Brain microvascular endothelial cell (primary cell): ENCODE data around the gene F10.

Experiments used
- DNase-seq: peaks from one replicate; pipeline ENCODE4 v3.0.0-alpha.2; 2020
- H3K27ac ChIP-seq: fragments of 250-450 bp; sonication (Bioruptor Pico); 2 replicates; pipeline ENCODE4 v1.5.1; 2020; ENCODE audit warnings: mild to moderate bottlenecking, moderate library complexity
- H3K27me3 ChIP-seq: fragments of 250-450 bp; sonication (Bioruptor Pico); replicated peaks from 2 replicates; pipeline ENCODE4 v1.5.1; 2020; ENCODE audit warnings: mild to moderate bottlenecking
- H3K36me3 ChIP-seq: fragments of 250-450 bp; sonication (Bioruptor Pico); replicated peaks from 2 replicates; pipeline ENCODE4 v1.5.1; 2020; ENCODE audit warnings: mild to moderate bottlenecking
- H3K4me3 ChIP-seq: 2 replicates; pipeline ENCODE4 v1.5.1; 2011; ENCODE audit warnings: low read depth, mild to moderate bottlenecking, control low read depth, low read length, moderate library complexity
- CTCF ChIP-seq: IDR thresholded peaks from 2 replicates; pipeline ENCODE4 v1.5.1; 2011; ENCODE audit warnings: low read depth, mild to moderate bottlenecking, moderate library complexity, low read length, control low read depth, inconsistent platforms; ENCODE audit errors: missing control alignments
- in situ Hi-C: cut with HindIII; loops from 2 replicates; pipeline ENCODE4 v1.10.0; 2017; ENCODE audit warnings: low sequenced_read_pairs, low pct_ligation_motif_present

The F10 gene

GRCh38 chr13:113080901-113081521, 41.6 kb upstream of the F10 start:
- Histone ChIP-seq H3K36me3 (no peaks in the 10 kb centered on the region), H3K27me3 (no peaks in the 10 kb centered on the region), H3K4me3 (no peak overlapping the region), H3K27ac (no peak overlapping the region)
- TF ChIP-seq CTCF, result no peak
- DNase-seq, result no peak
- in situ Hi-C loops, result no loop called here

- Histone ChIP-seq H3K27ac (no peak overlapping the region), H3K36me3 (no peaks in the 10 kb centered on the region), H3K27me3 (no peaks in the 10 kb centered on the region), H3K4me3 (no peak overlapping the region)
- in situ Hi-C loops, result no loop called here
- no peak for DNase-seq
- no peak for TF ChIP-seq CTCF
Measured at GRCh38 chr13:113082198-113083021, 40.2 kb upstream of the F10 start.

DNA sequence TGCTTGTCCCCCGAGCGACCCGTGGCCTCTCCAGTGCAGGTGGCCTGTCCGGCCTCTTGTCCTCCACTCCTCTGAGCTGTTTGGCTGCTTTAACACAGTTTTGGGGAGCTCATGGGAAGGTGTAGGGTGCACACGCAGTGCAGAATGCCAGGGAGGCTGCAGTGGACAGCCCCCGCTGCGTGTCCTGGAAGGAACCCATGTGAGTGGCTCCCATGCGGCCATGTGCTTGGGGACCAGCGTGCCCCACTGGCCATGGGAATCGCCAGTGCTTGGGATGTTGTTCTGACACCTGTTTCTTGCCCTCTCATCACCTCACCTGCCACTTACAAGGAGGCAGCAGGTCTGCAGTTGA, 39.6 kb upstream of the F10 start:
- H3K27ac ChIP-seq, result no peak overlapping the region
- no peaks in the 10 kb centered on the region for H3K36me3 ChIP-seq
- in situ Hi-C loops, result no loop called here
- no peak overlapping the region for H3K4me3 ChIP-seq
- DNase-seq, result no peak
- no peak for TF ChIP-seq CTCF
- no peaks in the 10 kb centered on the region for H3K27me3 ChIP-seq

DNA sequence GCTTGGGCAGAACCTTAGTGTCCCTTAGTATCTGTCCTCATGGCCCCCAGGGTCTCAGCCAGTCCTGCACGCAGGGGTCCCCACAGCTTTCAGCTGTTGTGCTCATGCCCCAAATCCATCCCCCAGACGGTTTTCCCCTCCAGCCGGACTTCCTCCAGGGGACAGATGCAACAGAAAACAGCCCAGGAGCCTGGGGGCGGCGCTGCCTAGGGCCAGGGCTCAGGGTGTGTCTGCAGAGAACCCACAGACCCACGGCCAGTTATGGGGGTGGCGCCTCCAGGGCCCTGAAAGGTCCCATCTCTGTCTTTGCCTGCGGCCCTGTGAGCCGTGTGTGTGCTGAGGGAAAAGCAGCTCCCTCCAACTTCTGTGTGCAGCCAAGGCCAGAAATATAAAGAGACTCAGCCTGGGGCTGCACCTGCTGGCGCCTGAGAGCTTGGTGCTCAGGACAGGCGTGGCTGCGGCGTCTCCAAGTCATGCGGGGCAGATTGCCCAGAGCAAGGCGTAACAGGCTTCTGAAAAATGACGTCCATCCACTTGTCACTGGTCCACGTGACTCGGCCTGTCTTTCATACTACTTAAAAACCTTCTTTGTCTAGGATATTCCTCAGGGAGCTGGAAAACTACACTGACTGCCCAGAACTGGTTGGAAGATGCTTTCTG, 39.1 kb upstream of the F10 start:
- no peak overlapping the region for H3K4me3 ChIP-seq
- no peak for DNase-seq
- H3K27ac ChIP-seq, result no peak overlapping the region
- no peak for TF ChIP-seq CTCF
- no peaks in the 10 kb centered on the region for H3K36me3 ChIP-seq
- no peaks in the 10 kb centered on the region for H3K27me3 ChIP-seq
- in situ Hi-C loops, result no loop called here

DNA sequence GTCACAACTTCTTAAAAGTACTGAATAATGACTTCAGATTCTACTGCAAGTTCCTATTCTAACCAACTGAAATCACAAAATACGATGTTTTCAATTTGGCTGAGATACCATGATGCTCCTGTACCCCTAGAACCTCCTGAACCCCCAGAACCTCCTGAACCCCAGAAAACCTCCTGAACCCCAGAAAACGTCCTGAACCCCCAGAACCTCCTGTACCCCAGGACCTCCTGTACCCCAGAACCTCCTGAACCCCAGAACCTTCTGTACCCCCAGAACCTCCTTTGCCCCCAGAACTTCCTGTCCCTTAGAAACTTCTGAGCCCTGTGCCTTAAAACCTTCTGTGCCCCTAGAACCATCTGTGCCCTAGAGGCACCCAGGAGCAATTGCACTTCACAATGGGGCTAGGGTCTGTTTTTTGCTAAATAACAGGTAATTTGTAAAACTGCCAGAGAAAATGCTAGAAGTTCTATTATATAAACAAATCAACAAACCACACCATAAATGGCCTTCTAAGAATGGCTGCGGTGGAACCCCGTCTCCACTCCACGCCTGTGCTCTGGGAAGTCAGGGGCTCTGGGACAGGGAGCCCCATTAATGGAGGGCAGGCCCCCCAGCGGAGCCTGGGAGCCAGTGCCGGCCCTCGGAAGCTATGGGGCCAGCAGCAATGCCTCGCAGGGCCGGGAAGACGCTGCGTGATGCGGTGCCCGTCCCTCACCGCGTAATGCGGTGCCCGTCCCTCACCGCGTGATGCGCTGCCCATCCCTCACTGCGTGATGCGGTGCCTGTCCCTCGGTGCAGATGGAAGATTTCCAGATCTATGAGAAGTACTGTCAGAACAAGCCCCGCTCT, 38.3 kb upstream of the F10 start:
- Histone ChIP-seq H3K27ac (no peak overlapping the region), H3K27me3 (no peaks in the 10 kb centered on the region), H3K36me3 (no peaks in the 10 kb centered on the region), H3K4me3 (no peak overlapping the region)
- no peak for DNase-seq
- in situ Hi-C loops, result no loop called here
- peak; percentile 35 for TF ChIP-seq CTCF
